ENCODE measurements around the gene SIGLEC5. TPM values are rescaled to one million over a fixed set of nuclear protein-coding genes. Genes with fewer than 3 reads are reported as not detected.
"Not testable (repeated sequence)": the region's sequence is repeated elsewhere in the genome, so short reads cannot be mapped to it uniquely, and the experiment has no call there.

Gene SIGLEC5, protein sequence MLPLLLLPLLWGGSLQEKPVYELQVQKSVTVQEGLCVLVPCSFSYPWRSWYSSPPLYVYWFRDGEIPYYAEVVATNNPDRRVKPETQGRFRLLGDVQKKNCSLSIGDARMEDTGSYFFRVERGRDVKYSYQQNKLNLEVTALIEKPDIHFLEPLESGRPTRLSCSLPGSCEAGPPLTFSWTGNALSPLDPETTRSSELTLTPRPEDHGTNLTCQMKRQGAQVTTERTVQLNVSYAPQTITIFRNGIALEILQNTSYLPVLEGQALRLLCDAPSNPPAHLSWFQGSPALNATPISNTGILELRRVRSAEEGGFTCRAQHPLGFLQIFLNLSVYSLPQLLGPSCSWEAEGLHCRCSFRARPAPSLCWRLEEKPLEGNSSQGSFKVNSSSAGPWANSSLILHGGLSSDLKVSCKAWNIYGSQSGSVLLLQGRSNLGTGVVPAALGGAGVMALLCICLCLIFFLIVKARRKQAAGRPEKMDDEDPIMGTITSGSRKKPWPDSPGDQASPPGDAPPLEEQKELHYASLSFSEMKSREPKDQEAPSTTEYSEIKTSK
- not detected for total RNA-seq
- long read RNA-seq, donor 1 = 0 reads
- long read RNA-seq, donor 2 = 0 reads

- intact Hi-C loops (cut with DNase I); DNase-seq (ENCODE audit: low spot score): not testable (repeated sequence)
These were observed at the start of gene SIGLEC5 for GRCh38 chr19:51630315-51630714. TSS of gene SIGLEC5 (minus strand) at chr19:51630401. CDS start at chr19:51630335, 66 bp downstream.

DNA sequence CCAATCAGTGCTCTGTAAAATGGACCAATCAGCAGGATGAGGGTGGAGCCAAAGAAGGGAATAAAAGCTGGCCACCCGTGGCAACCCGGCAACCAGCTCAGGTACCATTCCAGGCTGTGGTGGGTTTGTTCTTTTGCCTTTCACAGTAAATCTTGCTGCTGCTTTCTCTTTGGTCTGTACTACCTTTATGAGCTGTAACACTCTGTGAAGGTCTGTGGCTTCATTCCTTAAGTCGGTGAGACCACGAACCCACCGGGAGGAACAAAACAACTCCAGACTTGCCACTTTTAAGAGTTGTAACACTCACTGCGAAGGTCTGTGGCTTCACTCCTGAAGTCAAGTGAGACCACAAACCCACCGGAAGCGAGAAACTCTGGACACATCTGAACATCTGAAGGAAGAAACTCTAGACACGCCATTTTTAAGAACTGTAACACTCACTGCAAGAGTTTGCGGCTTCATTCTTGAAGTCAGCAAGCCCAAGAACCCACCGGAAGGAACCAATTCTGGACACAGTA is 46.4 kb upstream of the SIGLEC5 start:
- no peak for DNase-seq (ENCODE audit: low spot score)
- intact Hi-C loops (cut with DNase I) = no loop called here

GRCh38 chr19:51675911-51676565 is 45.8 kb upstream of the SIGLEC5 start:
- DNase-seq (ENCODE audit: low spot score); intact Hi-C loops (cut with DNase I): not testable (repeated sequence)

GRCh38 chr19:51668216-51668615 is 38.0 kb upstream of the SIGLEC5 start:
- intact Hi-C loops (cut with DNase I) = no loop called here
- no peak for DNase-seq (ENCODE audit: low spot score)

- DNase-seq (ENCODE audit: low spot score) = no peak
- intact Hi-C loops (cut with DNase I) = no loop called here
These were observed 34.8 kb upstream of the SIGLEC5 start for GRCh38 chr19:51664997-51665396.

DNA sequence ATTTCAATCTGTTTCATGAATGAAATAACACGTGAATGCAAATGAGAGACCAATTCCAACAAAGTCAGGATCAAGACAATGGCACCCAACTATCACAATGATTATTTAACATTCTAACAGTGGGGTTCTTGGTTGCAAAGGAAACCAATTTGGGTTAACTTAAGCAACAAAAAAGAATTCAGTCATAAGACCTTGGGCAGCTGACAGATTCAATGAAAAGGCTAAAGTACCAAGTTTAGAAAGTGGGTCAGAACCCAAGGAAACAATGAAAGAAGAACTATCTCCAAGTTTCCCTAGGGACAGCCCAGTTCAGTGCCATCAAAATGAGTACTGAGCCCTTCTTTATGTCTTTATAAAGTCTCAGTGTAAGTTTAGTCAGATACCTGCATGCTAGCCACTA is 33.9 kb upstream of the SIGLEC5 start:
- intact Hi-C loops (cut with DNase I) = no loop called here
- DNase-seq (ENCODE audit: low spot score) = no peak

DNA sequence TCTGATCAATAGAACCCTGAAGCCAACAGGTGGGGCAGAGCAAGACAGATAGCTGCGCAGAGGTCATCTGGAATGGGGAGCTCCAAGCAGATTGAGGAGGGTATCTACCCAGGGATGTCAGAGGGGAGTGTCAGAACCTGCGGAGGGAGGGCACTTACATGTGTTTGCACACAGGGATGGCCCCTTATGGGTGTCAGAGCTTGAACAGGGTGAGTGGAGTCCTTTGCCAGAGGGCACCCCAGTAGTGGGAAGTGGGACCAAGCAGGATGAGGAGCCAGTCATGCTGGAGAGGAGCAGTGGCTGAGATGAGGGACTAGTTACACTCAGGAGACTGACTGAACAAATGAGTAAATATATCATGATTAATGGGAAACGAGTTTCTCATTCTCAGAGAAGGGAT is 33.4 kb upstream of the SIGLEC5 start:
- no peak for DNase-seq (ENCODE audit: low spot score)

DNA sequence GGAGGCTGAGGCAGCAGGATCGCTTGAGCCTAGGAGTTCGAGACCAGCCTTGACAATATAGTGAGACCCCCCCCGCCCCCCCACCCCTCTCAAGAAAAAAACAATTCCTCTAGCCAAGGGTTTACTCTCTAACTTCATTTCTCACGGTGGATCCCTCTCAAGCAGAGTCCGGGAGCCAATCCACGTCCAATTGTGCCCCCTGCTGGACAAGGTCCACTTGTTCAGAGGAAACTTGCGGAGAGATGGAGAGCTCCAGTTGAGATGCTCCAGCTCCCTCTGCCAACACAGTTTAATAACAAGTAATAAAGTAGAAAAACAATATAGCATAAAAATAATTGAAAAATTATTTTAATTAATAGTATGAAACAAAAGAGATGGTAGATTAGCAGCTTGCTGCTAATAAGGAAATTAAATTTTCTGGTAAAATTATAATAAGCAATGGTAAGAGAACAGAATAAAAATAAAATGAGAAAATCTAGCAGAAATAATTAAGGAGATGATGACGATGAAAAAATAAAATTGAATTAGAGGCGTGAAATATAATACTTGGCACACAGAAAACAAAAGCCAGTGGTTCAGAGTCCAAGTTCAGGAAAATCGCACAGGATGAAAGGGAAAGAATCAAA is 30.9 kb upstream of the SIGLEC5 start:
- intact Hi-C loops (cut with DNase I) = no loop called here
- peak; percentile 87 for DNase-seq (ENCODE audit: low spot score)

More for the DNA sequence above, 33.4 kb upstream of the SIGLEC5 start:
- intact Hi-C loops (cut with DNase I) = no loop called here

DNA sequence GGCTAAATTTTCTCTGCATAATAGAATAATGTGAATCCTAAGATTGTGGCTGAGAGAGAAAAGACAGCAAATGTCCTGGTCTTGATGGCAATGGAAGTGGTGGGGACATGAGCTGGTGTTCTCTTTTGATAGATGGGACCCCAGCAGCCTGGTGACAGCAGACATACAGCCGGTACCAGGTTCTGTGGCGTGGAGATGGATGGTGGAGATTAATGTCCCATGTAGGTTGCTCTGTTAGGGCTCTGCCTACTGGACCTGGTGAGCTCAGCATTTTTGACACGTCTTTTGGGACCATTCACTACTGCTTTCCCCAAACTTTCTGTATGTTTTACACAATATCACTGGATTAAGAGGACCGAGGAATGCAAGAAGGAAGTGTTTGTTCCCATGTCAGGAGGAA is 24.6 kb upstream of the SIGLEC5 start:
- intact Hi-C loops (cut with DNase I) = loop anchor here (2.0 to 10.0 kb wide), 3 partner anchors 42 to 190 kb away; no protein-coding TSS in a partner anchor
- no peak for DNase-seq (ENCODE audit: low spot score)

DNA sequence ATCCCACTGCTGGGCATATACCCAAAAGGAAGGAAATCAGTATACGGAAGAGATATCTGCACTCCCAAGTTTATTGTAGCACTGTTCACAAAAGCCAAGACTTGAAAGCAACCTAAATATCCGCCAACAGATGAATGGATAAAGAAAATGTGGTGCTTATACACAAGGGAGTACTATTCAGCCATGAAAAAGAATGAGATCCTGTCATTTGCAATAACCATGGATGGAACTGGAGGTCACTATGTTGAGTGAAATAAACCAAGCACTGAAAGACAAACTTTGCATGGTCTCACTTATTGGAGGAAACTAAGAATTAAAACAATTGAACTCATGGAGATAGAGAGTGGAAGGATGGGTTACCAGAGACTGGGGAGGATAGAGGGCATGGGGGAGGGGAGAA is 23.0 kb upstream of the SIGLEC5 start:
- DNase-seq (ENCODE audit: low spot score) = no peak
- intact Hi-C loops (cut with DNase I) = loop anchor here in 1 of 2 donors (10.0 kb wide), 1 partner anchor 188 kb away; no protein-coding TSS in a partner anchor

DNA sequence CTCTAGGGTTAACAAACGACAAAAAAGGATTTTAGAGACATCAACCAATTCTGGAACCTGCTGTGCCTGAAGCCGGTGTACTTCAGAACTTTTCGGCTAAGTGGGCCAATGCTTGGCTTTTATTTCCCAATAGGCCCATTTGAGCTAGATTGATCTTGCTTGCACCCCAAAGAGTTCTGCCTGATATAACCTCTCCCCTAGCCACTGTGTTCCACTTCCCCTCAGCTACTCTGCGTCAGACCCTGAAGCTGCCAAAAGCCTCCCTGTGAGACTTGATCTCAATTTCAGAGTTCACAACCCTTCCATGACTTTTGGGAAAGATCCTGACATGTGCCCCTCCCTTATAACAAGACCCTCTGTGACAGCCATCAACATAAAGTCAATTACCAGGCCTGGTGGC is 22.1 kb upstream of the SIGLEC5 start:
- intact Hi-C loops (cut with DNase I) = loop anchor here in 1 of 2 donors (10.0 kb wide), 1 partner anchor 187 kb away; no protein-coding TSS in a partner anchor
- DNase-seq (ENCODE audit: low spot score) = no peak

DNA sequence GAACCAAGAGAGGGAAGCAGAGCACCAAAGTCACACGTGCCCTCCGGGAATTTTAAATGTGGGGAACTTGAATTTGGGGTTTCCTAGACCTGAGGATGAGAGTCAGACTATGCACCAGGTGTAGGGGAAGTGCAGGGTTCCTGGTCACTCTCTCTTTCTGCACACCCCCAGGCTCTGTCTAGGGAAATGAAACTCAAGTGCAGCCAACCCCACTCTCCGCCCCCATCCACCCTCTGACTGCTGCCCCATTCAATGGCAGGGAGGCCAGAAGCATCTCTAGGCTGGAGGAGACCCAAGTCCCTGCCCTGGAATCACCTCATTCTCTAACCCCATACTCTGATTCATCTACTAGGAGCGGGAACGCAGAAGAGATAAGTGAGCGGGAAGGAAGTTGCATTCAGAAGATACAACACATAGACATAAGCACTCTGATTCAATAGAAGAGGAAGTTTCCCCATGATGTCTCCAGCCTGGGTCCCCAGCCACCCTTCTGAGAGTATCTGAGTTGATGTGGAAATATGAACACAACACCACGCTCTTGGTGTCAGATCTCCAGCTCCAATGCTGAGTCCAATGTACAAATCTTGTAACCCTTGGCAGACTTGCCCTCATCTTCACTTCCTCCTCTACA is 21.1 kb upstream of the SIGLEC5 start:
- no peak for DNase-seq (ENCODE audit: low spot score)
- intact Hi-C loops (cut with DNase I) = loop anchor here in 1 of 2 donors (10.0 kb wide), 1 partner anchor 187 kb away; no protein-coding TSS in a partner anchor

- intact Hi-C loops (cut with DNase I) = no loop called here
- no peak for DNase-seq (ENCODE audit: low spot score)
These were observed 17.1 kb upstream of the SIGLEC5 start for GRCh38 chr19:51647318-51647717.

DNA sequence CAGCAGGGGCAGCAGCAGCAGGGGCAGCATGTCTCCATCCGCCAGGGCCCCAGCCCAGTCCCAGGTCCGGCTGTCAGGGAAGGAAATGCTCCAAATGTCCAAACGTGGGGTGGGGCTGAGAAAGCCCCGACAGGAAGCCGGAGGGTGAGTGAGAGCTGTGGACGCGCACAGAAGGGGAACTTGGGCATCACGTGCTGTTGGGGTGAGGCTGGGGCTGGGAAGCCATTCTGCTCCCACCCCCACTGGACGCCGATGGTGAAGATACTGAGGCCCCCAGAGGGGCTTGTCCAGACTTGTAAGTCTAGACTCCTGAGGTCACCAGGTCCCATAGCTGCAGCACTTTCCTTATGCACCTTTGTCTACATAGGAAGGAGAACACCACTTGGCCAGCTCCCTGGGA is 16.5 kb upstream of the SIGLEC5 start, which contains the start of gene SIGLEC14:
SIGLEC14 (minus strand) TSS at position 96 of the 400 bp plus-strand sequence; CDS start at position 30, 66 bp downstream.
- intact Hi-C loops (cut with DNase I); DNase-seq (ENCODE audit: low spot score): not testable (repeated sequence)

DNA sequence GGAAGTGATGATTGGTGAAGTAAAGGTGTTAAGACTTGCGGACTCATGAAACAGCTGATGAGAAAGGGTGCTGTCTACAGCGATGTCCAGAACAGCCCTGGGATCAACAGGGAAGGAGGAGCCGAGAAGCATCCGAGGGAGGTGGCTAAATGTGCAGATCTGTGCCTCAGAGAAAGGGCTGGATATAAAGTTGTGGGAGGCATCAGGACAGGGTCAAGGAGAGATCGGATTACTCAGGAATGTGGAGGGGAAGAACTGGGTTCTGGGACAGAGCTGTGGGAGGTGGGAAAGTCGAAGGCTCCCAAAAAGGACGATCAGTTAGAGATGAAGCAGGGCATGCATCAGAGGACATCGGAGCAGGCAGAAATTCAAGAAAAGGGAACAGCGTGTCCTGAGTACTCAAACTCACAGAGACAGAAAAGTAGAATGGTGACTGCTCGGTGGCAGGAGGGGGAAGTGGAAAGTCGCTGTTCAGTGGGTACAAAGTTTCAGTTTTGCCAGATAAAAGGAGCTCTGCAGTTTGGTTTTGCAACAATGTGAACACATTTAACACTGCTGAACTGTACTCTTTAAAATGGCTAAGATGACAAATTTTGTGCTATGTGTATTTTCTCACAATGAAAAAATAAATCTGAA is 14.6 kb upstream of the SIGLEC5 start:
- DNase-seq (ENCODE audit: low spot score) = no peak
- intact Hi-C loops (cut with DNase I) = no loop called here

GRCh38 chr19:51641648-51642047 is 11.4 kb upstream of the SIGLEC5 start:
- intact Hi-C loops (cut with DNase I) = no loop called here
- no peak for DNase-seq (ENCODE audit: low spot score)

- DNase-seq (ENCODE audit: low spot score) = no peak
- intact Hi-C loops (cut with DNase I) = no loop called here
These were observed 10.2 kb upstream of the SIGLEC5 start for GRCh38 chr19:51640386-51640785.

GRCh38 chr19:51639916-51640315 is 9.7 kb upstream of the SIGLEC5 start:
- intact Hi-C loops (cut with DNase I) = no loop called here
- DNase-seq (ENCODE audit: low spot score) = no peak
